GM19467 (cell line): ENCODE measurements around the gene NRF1.

Experiments
- ATAC-seq: cut with Tn5 transposase; IDR thresholded peaks from one replicate; pipeline ENCODE4 v1.9.1; 2021; ENCODE audit warnings: mild to moderate bottlenecking, moderate library complexity; ENCODE audit not compliant: unreplicated experiment

NRF1 gene

GRCh38 chr7:129724796-129725195 is 113.3 kb downstream of the NRF1 start:
- ATAC-seq, result no peak

GRCh38 chr7:129728875-129729467 is 117.5 kb downstream of the NRF1 start:
- no peak for ATAC-seq

- no peak for ATAC-seq
These were observed 118.0 kb downstream of the NRF1 start for GRCh38 chr7:129729511-129729910.

DNA sequence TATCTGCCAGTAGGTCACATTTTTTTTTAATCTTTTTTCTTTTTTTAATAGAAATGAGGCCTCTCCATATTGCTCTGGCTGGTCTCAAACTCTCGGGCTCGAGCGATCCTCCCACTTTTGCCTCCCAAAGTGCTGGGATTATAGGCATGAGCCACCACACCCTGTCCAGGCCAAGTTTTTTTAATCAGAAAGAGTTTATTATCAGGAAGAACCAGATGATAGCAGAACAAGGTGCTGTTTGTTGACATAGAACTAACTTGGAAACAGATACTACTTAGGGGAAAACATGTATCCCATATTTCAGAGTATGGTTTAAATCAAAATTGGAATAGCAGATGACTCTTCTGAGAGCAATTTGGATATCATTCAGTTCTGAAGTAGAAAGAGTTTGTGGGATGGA is 118.6 kb downstream of the NRF1 start:
- ATAC-seq, result no peak

DNA sequence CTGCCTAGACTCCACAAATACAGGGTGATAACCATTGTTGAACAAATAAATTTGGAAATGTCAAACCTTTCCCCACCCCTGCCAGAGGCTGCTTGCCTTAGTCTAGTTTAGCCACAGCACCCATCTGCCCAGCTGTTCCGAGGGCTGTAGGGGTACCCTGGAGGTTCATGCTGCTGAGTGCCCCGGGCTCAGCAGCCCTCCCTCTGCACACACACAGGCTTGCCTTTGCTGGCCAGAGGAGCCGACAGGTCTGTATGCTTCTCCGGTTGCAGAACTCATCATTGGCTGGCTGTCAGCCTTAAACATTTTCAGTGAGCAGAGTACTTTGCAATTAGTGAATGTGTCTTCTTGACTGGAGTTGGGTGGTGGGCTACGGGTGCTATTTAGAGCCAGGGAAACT is 122.9 kb downstream of the NRF1 start:
- ATAC-seq, result no peak

DNA sequence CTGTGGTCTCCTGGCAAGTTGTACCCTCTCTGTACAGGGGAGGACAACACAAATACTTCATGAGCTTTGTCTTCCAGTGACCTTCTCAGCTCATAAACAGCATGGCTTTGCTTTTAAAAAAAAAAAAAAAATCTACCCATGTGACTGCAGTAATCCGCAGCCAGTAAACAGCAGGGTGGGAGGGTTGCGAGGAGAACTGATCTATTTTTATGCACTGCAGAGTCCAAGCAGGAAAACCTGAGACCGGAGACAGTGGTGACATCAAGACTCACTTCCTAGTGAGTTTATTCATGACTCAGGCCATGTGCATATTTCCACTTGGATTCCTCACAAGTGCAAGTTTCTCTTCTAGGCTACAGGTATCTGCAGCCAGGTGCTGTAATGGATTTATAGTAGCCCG is 127.9 kb downstream of the NRF1 start:
- ATAC-seq, result no peak

- ATAC-seq, result no peak
These were observed 129.3 kb downstream of the NRF1 start for GRCh38 chr7:129740574-129741410.

- no peak for ATAC-seq
These were observed 130.3 kb downstream of the NRF1 start for GRCh38 chr7:129741743-129742213.

GRCh38 chr7:129742256-129742655 is 130.7 kb downstream of the NRF1 start:
- no peak for ATAC-seq

GRCh38 chr7:129746857-129747529 is 135.5 kb downstream of the NRF1 start:
- ATAC-seq, result no peak

- ATAC-seq, result no peak
These were observed 137.0 kb downstream of the NRF1 start for GRCh38 chr7:129748356-129749109.

DNA sequence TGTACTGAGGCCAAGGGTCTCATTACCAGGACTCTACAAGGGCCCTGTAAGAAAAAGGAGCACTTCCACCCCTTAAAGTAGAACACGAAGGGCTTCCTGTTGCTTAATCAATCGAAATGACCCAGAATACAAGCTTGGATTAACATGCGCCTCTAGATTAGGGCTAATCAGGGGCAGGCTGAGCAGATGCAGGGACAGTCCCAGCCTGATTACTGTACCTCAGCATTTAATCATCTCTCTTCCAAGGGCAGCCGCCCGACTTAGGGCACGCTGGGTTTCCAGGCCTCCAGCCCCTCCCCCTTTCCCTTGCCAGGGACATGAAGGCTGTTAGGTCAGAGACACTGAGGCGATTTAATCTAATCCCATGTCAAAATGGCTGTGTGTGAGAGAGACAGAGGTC is 138.6 kb downstream of the NRF1 start:
- ATAC-seq, result no peak

GRCh38 chr7:129750501-129750900 is 139.0 kb downstream of the NRF1 start:
- no peak for ATAC-seq

DNA sequence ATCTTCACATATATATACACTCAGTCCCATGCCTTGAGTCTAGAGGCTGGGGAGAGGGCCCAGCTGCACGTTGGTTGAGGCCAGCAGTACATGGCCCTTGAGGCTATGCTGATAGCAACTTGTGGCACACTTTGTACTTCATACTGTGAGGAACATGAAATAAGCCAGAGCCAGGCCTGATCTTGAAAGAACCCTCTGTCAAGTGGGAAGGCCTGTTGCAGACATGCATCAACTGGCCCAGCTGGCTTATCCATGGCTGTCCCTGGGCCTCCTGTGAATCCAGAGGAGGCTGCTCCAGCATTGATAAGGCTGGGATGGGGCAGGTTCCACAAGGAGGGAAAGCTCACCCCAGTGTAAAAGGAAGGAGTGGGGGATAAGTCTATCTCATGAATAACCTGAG is 140.4 kb downstream of the NRF1 start:
- no peak for ATAC-seq

DNA sequence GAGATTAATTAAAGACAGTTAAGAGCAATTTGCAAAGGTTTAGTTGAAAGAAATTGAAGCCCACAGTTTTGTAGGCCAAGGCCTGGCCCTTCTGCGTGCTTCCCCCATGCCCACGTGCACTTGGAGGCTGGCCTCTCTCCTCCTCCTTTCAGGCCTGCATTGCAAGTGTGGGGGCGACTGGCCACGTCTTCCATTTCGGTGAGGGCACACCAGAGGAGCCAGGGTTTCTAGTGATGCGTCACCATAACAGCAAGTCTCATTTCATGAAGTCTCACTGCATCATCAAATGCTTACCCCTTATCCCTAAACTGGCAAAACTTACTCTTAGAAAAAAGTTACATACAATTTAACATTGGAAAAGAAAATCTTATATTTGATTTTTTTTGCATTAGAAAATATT is 141.2 kb downstream of the NRF1 start:
- no peak for ATAC-seq

- ATAC-seq, result no peak
These were observed 142.9 kb downstream of the NRF1 start for GRCh38 chr7:129754406-129754805.

DNA sequence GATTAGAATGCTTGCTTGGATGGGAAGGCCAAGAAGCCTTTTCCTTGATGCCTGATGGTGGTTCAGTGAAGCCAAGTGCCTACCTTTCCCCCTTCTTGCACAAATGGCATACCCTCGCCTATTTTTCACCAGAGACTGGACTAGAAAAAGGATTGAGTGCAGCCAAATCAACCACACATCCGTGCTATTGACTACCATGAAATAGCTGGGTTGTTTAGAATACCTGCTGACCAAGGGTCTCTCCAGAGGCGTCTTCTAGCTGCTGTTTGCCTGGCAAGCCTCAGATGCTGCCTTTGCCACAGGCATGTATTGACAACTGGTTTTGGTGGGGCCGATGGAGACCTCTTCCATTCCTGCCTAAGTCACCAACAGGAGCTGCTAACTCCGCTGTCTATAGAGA is 146.5 kb downstream of the NRF1 start:
- no peak for ATAC-seq

- ATAC-seq, result no peak
These were observed 151.0 kb downstream of the NRF1 start for GRCh38 chr7:129762387-129762969.

DNA sequence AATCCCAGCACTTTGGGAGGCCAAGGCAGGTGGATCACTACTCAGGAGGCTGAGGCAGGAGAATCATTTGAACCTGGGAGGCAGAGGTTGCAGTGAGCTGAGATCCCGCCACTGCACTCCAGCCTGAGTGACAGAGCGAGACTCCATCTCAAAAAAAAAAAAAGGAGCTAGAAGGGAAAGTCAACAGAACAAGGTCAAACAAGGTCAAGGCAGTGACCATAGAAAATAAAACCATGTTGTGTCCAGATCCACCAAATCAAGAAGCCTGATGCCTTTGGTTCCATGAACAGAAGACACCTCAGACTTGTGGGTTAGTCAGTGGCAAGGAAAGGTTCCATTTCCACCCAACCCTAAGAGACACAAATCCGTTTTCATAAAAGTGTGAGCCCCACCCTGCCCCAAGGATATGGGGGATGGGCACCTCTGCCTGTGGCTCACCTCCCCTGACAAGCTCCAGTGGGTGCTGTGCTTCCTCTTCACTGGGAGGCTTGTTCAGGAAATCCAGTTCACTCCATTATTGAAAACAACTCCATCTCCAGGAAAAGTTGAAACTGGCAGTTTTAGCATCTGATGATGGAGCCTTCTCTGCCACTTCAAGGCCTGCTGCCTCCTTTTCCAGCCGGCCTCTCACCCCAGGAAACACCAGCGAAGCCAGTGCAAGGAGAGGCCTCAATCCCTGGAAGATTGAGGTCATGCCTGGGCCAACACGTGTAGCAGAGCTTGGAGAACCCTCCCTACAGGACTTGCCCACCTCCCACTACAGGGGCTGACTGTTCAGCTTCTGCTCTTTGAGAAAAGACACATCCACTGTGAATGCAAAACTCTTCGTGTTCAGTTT is 152.9 kb downstream of the NRF1 start:
- ATAC-seq, result no peak

DNA sequence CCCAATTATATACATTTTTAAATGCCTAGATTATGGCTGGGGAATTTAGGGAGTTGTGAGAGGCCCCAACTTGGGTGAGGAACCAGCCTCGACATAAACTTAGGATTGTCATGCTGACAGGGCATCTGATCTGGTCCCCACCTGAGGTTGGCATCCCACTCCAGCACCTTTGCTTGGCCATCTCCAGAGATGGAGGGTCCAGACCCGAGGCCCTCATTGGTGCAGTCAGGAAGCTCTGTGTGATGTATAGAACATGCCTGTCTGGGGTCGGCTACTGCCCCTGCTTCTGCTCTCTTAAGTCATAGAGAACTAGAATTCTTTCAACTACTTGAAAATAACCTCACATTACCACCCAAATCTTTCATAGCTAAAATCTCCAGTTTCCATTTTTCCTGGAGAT is 153.8 kb downstream of the NRF1 start:
- ATAC-seq, result no peak
